Mesothelial cell of epicardium (in vitro differentiated cells): ENCODE measurements around the gene ANO3. TPM values are rescaled to one million over a fixed set of nuclear protein-coding genes. Genes with fewer than 3 reads are reported as not detected.

ENCODE experiments used
- DNase-seq, 2 experiments: peaks; one replicate each; pipeline ENCODE4 v3.0.0; 2021; ENCODE audit warnings: low spot score in 2 of 2; ENCODE audit not compliant: unreplicated experiment in 2 of 2
- H3K27ac Mint-ChIP-seq: 2 replicates; pipeline ENCODE4 v1.8.0; 2021; ENCODE audit warnings: mixed read lengths
- H3K27me3 Mint-ChIP-seq: 2 replicates; pipeline ENCODE4 v1.8.0; 2021; ENCODE audit warnings: low read depth, mixed read lengths
- H3K36me3 Mint-ChIP-seq: 2 replicates; pipeline ENCODE4 v1.8.0; 2021; ENCODE audit warnings: mixed read lengths
- H3K4me1 Mint-ChIP-seq: 2 replicates; pipeline ENCODE4 v1.8.0; 2021; ENCODE audit warnings: mixed read lengths
- H3K4me3 Mint-ChIP-seq: 2 replicates; pipeline ENCODE4 v1.8.0; 2021; ENCODE audit warnings: mild to moderate bottlenecking, moderate library complexity, mixed read lengths
- H3K9me3 Mint-ChIP-seq: 2 replicates; pipeline ENCODE4 v1.8.0; 2021; ENCODE audit warnings: mixed read lengths
- total RNA-seq: library from RNA; stranded (reverse); gene quantifications from 3 replicates; pipeline ENCODE4 v1.2.1, GENCODE V29; 2021
- TF ChIP-seq, protein P1 (sequence below): fragments of 200-600 bp; sonication (generic); IDR thresholded peaks from one replicate; pipeline ENCODE4 v1.5.0; 2021; ENCODE audit warnings: antibody characterized with exemption; ENCODE audit not compliant: unreplicated experiment

The ANO3 gene
- total RNA-seq, 1 donor from 2014 or later = 0.13 TPM

GRCh38 chr11:26418386-26418912 is 86.5 kb downstream of the ANO3 start:
- H3K27me3 Mint-ChIP-seq = peaks cover 1% of the 10 kb centered on the region
- H3K27ac Mint-ChIP-seq = no peak overlapping the region
- TF ChIP-seq, protein P1, sequence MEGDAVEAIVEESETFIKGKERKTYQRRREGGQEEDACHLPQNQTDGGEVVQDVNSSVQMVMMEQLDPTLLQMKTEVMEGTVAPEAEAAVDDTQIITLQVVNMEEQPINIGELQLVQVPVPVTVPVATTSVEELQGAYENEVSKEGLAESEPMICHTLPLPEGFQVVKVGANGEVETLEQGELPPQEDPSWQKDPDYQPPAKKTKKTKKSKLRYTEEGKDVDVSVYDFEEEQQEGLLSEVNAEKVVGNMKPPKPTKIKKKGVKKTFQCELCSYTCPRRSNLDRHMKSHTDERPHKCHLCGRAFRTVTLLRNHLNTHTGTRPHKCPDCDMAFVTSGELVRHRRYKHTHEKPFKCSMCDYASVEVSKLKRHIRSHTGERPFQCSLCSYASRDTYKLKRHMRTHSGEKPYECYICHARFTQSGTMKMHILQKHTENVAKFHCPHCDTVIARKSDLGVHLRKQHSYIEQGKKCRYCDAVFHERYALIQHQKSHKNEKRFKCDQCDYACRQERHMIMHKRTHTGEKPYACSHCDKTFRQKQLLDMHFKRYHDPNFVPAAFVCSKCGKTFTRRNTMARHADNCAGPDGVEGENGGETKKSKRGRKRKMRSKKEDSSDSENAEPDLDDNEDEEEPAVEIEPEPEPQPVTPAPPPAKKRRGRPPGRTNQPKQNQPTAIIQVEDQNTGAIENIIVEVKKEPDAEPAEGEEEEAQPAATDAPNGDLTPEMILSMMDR = no peak
- DNase-seq = no peak
- H3K4me3 Mint-ChIP-seq = no peak overlapping the region
- no peaks in the 10 kb centered on the region for H3K9me3 Mint-ChIP-seq
- no peaks in the 10 kb centered on the region for H3K36me3 Mint-ChIP-seq
- H3K4me1 Mint-ChIP-seq = no peaks in the 10 kb centered on the region

DNA sequence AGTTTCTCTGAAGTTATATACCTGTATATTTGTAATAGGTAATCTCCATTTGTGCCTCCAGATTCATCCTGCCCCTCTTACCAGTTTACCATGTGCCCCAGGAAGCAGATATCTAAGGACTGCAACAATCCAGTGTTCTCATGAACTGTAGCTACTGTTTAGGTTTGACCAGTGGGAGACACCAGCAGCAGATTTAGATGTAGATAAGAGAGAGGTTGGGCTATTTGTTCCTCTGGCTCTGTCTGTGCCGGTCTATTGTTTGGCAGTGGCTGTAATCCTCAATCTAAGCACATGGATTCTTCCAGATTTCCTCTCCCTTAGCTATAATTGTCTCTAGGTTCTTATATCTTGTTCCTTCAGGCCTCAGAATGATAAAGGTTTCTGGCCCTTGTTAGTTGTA is 88.4 kb downstream of the ANO3 start:
- DNase-seq = no peak
- Mint-ChIP-seq H3K4me3 (no peak overlapping the region), H3K9me3 (no peaks in the 10 kb centered on the region), H3K27ac (no peak overlapping the region), H3K27me3 (peaks cover 4% of the 10 kb centered on the region), H3K4me1 (no peaks in the 10 kb centered on the region), H3K36me3 (no peaks in the 10 kb centered on the region)
- TF ChIP-seq, protein P1 = no peak

DNA sequence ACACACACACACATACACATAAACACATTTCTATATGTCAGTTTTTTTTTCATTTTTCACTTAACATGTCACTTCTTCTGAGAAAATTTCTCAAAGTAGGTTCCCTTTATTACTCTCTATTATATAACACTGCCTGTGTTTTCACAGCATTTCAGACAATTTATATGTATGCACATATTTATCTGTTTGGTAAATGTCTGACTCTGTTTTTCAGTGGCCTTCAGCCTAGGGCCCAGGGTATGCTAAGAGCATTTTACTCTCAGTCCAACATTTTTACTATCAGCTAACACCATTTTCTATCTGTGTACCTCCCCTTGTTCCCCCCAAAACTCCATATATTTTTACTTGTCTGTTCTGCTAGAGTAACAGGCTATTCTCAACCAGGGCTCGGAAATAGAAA is 92.3 kb downstream of the ANO3 start:
- Mint-ChIP-seq H3K36me3 (no peaks in the 10 kb centered on the region), H3K4me3 (no peak overlapping the region), H3K27ac (no peak overlapping the region), H3K4me1 (no peaks in the 10 kb centered on the region), H3K27me3 (peaks cover 14% of the 10 kb centered on the region), H3K9me3 (no peaks in the 10 kb centered on the region)
- TF ChIP-seq, protein P1 = no peak
- no peak for DNase-seq

DNA sequence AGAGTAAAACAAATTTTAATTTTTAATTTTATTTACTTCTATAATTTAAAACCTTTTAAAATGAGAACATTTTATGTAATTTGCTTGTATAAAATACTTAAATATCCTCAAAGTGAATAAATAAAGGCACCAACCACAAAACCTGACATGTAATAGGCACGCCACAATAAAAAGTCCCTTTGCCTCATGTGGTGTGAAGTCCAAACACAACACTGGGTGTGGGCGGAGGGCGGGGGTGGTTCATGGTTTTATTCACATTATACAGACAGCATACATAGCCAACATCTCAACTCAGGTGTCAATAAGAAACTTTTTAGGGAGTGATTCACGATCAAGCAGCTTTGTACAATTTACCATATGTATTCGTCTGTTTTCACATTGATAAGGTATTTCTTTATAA is 107.9 kb downstream of the ANO3 start:
- no peak for DNase-seq
- no peaks in the 10 kb centered on the region for H3K36me3 Mint-ChIP-seq
- no peak overlapping the region for H3K27ac Mint-ChIP-seq
- no peaks in the 10 kb centered on the region for H3K4me1 Mint-ChIP-seq
- peaks cover 18% of the 10 kb centered on the region for H3K27me3 Mint-ChIP-seq
- TF ChIP-seq, protein P1 = no peak
- no peaks in the 10 kb centered on the region for H3K9me3 Mint-ChIP-seq
- H3K4me3 Mint-ChIP-seq = no peak overlapping the region

DNA sequence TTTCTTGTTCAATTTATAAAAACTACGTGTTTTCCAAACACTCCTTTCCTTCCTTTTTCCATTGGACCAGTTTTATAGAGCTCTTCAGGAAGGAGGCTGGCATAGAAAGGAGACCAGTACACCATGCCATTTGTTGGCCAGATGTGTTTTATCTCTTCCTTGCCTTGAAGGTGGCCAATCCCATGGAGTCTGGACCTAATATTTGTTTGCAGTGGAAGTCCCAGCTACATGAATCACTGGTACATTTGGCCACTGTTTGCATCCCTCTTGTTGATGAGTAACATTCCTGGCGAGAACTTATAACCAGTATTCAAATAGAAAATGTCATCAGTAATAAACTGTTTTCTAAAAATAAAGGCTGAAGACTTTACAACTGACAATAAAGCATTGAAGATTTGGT is 110.2 kb downstream of the ANO3 start:
- TF ChIP-seq, protein P1 = no peak
- Mint-ChIP-seq H3K4me1 (no peaks in the 10 kb centered on the region), H3K27me3 (peaks cover 13% of the 10 kb centered on the region), H3K9me3 (no peaks in the 10 kb centered on the region), H3K27ac (no peak overlapping the region), H3K36me3 (no peaks in the 10 kb centered on the region), H3K4me3 (no peak overlapping the region)
- no peak for DNase-seq

DNA sequence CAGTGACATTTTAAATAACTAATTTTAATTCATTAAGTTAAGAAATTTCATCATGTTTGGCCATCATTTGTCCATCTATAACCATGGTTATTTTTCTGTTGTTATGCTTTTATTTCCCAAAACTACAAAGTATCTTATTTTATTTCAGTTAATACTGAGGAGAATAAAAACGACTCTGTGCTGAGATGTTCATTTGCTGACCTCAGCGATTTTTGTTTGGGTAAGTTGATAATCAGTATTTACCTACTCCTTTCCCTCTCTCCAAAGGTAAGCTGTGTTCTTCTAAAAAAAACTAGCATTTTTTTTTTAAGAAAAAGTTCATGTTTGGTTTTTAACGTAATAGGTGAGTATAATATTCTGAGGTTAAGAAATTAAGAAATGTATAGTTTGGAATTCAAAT is 111.7 kb downstream of the ANO3 start:
- H3K9me3 Mint-ChIP-seq = no peaks in the 10 kb centered on the region
- peaks cover 10% of the 10 kb centered on the region for H3K27me3 Mint-ChIP-seq
- no peaks in the 10 kb centered on the region for H3K36me3 Mint-ChIP-seq
- no peak for DNase-seq
- H3K4me1 Mint-ChIP-seq = no peaks in the 10 kb centered on the region
- no peak overlapping the region for H3K27ac Mint-ChIP-seq
- H3K4me3 Mint-ChIP-seq = no peak overlapping the region
- TF ChIP-seq, protein P1 = no peak
